RWPE2 (cell line): ENCODE data around the gene SLC39A10.

Experiments used
- ATAC-seq: fragments of 200-7000 bp; cut with Tn5 transposase; 3 replicates; pipeline ENCODE4 v1.9.1; 2021; ENCODE audit warnings: low read depth
- DNase-seq: peaks from one replicate; pipeline ENCODE4 v3.0.0-alpha.2; 2020; ENCODE audit warnings: low spot score
- H3K27ac ChIP-seq: fragments of 450-650 bp; 2 replicates; pipeline ENCODE4 v1.5.1; 2017; ENCODE audit warnings: mild to moderate bottlenecking; ENCODE audit not compliant: poor library complexity, severe bottlenecking
- H3K27me3 ChIP-seq: fragments of 250-450 bp; sonication (Bioruptor Pico); 2 replicates; pipeline ENCODE4 v1.5.1; 2021; ENCODE audit warnings: mild to moderate bottlenecking, moderate library complexity; ENCODE audit not compliant: insufficient read depth, poor library complexity, severe bottlenecking
- H3K36me3 ChIP-seq: fragments of 250-450 bp; sonication (Bioruptor Pico); 2 replicates; pipeline ENCODE4 v1.5.1; 2020; ENCODE audit warnings: low read depth, mild to moderate bottlenecking, moderate library complexity
- H3K4me1 ChIP-seq: fragments of 250-450 bp; sonication (Bioruptor Pico); 2 replicates; pipeline ENCODE4 v1.5.1; 2021; ENCODE audit warnings: mild to moderate bottlenecking, moderate library complexity; ENCODE audit not compliant: insufficient read depth, poor library complexity, severe bottlenecking
- H3K4me3 ChIP-seq: fragments of 250-450 bp; sonication (Bioruptor Pico); 2 replicates; pipeline ENCODE4 v1.5.1; 2021; ENCODE audit warnings: mild to moderate bottlenecking, moderate library complexity; ENCODE audit not compliant: severe bottlenecking
- H3K9me3 ChIP-seq: fragments of 250-450 bp; sonication (Bioruptor Pico); 2 replicates; pipeline ENCODE4 v1.5.1; 2021; ENCODE audit warnings: mild to moderate bottlenecking, moderate library complexity; ENCODE audit not compliant: severe bottlenecking
- CTCF ChIP-seq: fragments of 450-650 bp; IDR thresholded peaks from one replicate; pipeline ENCODE4 v1.5.1; 2017; ENCODE audit warnings: mild to moderate bottlenecking, moderate library complexity; ENCODE audit not compliant: poor library complexity, severe bottlenecking

The SLC39A10 gene

GRCh38 chr2:195628666-195629065 is 28.4 kb upstream of the SLC39A10 start:
- Histone ChIP-seq H3K9me3 (no peaks in the 10 kb centered on the region), H3K4me3 (no peak overlapping the region), H3K4me1 (peaks cover 2% of the 10 kb centered on the region), H3K36me3 (no peaks in the 10 kb centered on the region), H3K27ac (no peak overlapping the region), H3K27me3 (no peaks in the 10 kb centered on the region)
- DNase-seq (no peak), ATAC-seq (no peak)
- TF ChIP-seq CTCF: no peak

GRCh38 chr2:195632856-195633572 is 24.0 kb upstream of the SLC39A10 start:
- no peak for TF ChIP-seq CTCF
- DNase-seq (no peak), ATAC-seq (no peak)
- no peaks in the 10 kb centered on the region for H3K9me3 ChIP-seq
- no peak overlapping the region for H3K4me3 ChIP-seq
- H3K27me3 ChIP-seq: no peaks in the 10 kb centered on the region
- no peaks in the 10 kb centered on the region for H3K36me3 ChIP-seq
- peaks cover 4% of the 10 kb centered on the region for H3K4me1 ChIP-seq
- no peak overlapping the region for H3K27ac ChIP-seq

- no peak overlapping the region for H3K27ac ChIP-seq
- H3K36me3 ChIP-seq: no peaks in the 10 kb centered on the region
- DNase-seq: no peak
- no peaks in the 10 kb centered on the region for H3K27me3 ChIP-seq
- no peak overlapping the region for H3K4me3 ChIP-seq
- H3K4me1 ChIP-seq: peaks cover 4% of the 10 kb centered on the region
- TF ChIP-seq CTCF: no peak
- no peak for ATAC-seq
- no peaks in the 10 kb centered on the region for H3K9me3 ChIP-seq
These were observed 23.5 kb upstream of the SLC39A10 start for GRCh38 chr2:195633573-195633870.

- no peak overlapping the region for H3K4me3 ChIP-seq
- ATAC-seq: no peak
- no peak for TF ChIP-seq CTCF
- no peaks in the 10 kb centered on the region for H3K9me3 ChIP-seq
- no peaks in the 10 kb centered on the region for H3K27me3 ChIP-seq
- no peak overlapping the region for H3K27ac ChIP-seq
- DNase-seq: no peak
- no peaks in the 10 kb centered on the region for H3K36me3 ChIP-seq
- H3K4me1 ChIP-seq: peaks cover 4% of the 10 kb centered on the region
These were observed 23.1 kb upstream of the SLC39A10 start for GRCh38 chr2:195633974-195634373.

GRCh38 chr2:195636890-195637289 is 20.1 kb upstream of the SLC39A10 start:
- H3K4me1 ChIP-seq: peaks cover 4% of the 10 kb centered on the region
- no peaks in the 10 kb centered on the region for H3K9me3 ChIP-seq
- TF ChIP-seq CTCF: no peak
- 0 out of 3 replicates have a peak, but pooled peaks have one; percentile 44 for ATAC-seq
- H3K36me3 ChIP-seq: no peaks in the 10 kb centered on the region
- DNase-seq: no peak
- no peaks in the 10 kb centered on the region for H3K27me3 ChIP-seq
- H3K27ac ChIP-seq: no peak overlapping the region
- H3K4me3 ChIP-seq: no peak overlapping the region
